HCT116 (cell line): Measurements from ENCODE around the gene SH2D1B. TPM values are rescaled to one million over a fixed set of nuclear protein-coding genes. Genes with fewer than 3 reads are reported as not detected.

ENCODE experiments used
- ATAC-seq: fragments of 200-7000 bp; cut with Tn5 transposase; 2 replicates; pipeline ENCODE4 v1.9.1; 2020; ENCODE audit warnings: mild to moderate bottlenecking, moderate library complexity
- BruUV-seq: library from RNA; stranded (reverse); fragments of 400-500 nt; replicated peaks from 2 replicates; lab custom pipeline; 2021; lab: Mats Ljungman, UMichigan
- CTCF ChIA-PET: fragments of 300-600 bp; sonication (Branson Sonifier 250); formaldehyde crosslinking; loops from one replicate; lab custom pipeline; 2021; ENCODE audit warnings: antibody characterized with exemption; lab: Charles Lee
- POLR2A ChIA-PET: fragments of 300-600, 350-600 bp; sonication (Branson Sonifier 250); formaldehyde crosslinking; loops from one replicate; lab custom pipeline; 2021; ENCODE audit warnings: antibody characterized with exemption; lab: Charles Lee
- RAD21 ChIA-PET, 2 experiments: fragments of 300-600 bp; sonication (Branson Sonifier 250); formaldehyde crosslinking; loops; one replicate each; lab custom pipeline; 2023; ENCODE audit warnings: low total read pairs in 2 of 2; ENCODE audit not compliant: uncharacterized antibody in 2 of 2, unreplicated experiment in 2 of 2, low non-redundant PET in 1 of 2; lab: Charles Lee
- DNase-seq: peaks from one replicate; pipeline ENCODE4 v3.0.0-alpha.2; 2010; ENCODE audit warnings: low read depth, low spot score
- H2AFZ ChIP-seq: fragments of 200-600 bp; shearing (Covaris generic), sonication (generic); 2 replicates; pipeline ENCODE4 v1.6.1; 2017; ENCODE audit warnings: low read depth, mixed run types, mixed read lengths, antibody characterized with exemption, low read length; ENCODE audit not compliant: poor library complexity, severe bottlenecking
- H3K27ac ChIP-seq: 2 replicates; pipeline ENCODE4 v1.5.1; 2012; ENCODE audit warnings: low read depth, low read length
- H3K27me3 ChIP-seq: fragments of 200-600 bp; sonication (generic); 2 replicates; pipeline ENCODE4 v1.6.1; 2016; ENCODE audit warnings: mixed run types, low read length, mixed read lengths; ENCODE audit not compliant: insufficient read depth
- H3K36me3 ChIP-seq, 2 experiments: fragments of 200-500 bp in 1 of 2; fragments of 200-600 bp in 1 of 2; sonication (Bioruptor generic) in 1 of 2; sonication (generic) in 1 of 2; 2 replicates each; pipeline versions ENCODE4 v1.5.1 to v1.6.1; 2014 to 2016; ENCODE audit warnings: low read length in 2 of 2, inconsistent platforms in 1 of 2, mixed read lengths in 1 of 2, mixed run types in 1 of 2; ENCODE audit not compliant: insufficient read depth in 2 of 2, control insufficient read depth in 1 of 2
- H3K4me1 ChIP-seq, 2 experiments: fragments of 200-600 bp in 1 of 2; sonication (generic) in 1 of 2; 2 replicates each; pipeline versions ENCODE4 v1.5.1 to v1.6.1; 2012 to 2017; ENCODE audit warnings: low read length in 2 of 2, inconsistent platforms in 1 of 2, mild to moderate bottlenecking in 1 of 2, mixed read lengths in 1 of 2, mixed run types in 1 of 2, moderate library complexity in 1 of 2; ENCODE audit not compliant: insufficient read depth in 2 of 2, control insufficient read depth in 1 of 2
- H3K4me2 ChIP-seq: fragments of 200-600 bp; sonication (generic); 2 replicates; pipeline ENCODE4 v1.6.1; 2017; ENCODE audit warnings: mixed run types, low read length, mixed read lengths
- H3K4me3 ChIP-seq, 2 experiments: fragments of 200-600 bp in 1 of 2; sonication (generic) in 1 of 2; replicated peaks in 1 of 2; 2 replicates each; pipeline ENCODE4 v1.5.1; 2011 to 2016; ENCODE audit warnings: low read length in 2 of 2, control low read depth in 1 of 2, low read depth in 1 of 2, mild to moderate bottlenecking in 1 of 2, mixed read lengths in 1 of 2, mixed run types in 1 of 2
- H3K79me2 ChIP-seq: fragments of 200-600 bp; sonication (generic); 2 replicates; pipeline ENCODE4 v1.6.1; 2017; ENCODE audit warnings: mild to moderate bottlenecking, mixed run types, low read length, moderate library complexity, mixed read lengths; ENCODE audit not compliant: insufficient read depth
- H3K9ac ChIP-seq: fragments of 200-600 bp; sonication (generic); 2 replicates; pipeline ENCODE4 v1.6.1; 2016; ENCODE audit warnings: low read length, mixed read lengths
- H3K9me2 ChIP-seq: fragments of 200-600 bp; sonication (generic), shearing (Covaris generic); 2 replicates; pipeline ENCODE4 v1.6.1; 2017; ENCODE audit warnings: mixed run types, mild to moderate bottlenecking, moderate library complexity; ENCODE audit not compliant: insufficient read depth
- H3K9me3 ChIP-seq, 2 experiments: fragments of 200-500 bp in 1 of 2; fragments of 200-600 bp in 1 of 2; sonication (Bioruptor generic) in 1 of 2; sonication (generic) in 1 of 2; 2 replicates each; pipeline ENCODE4 v1.6.1; 2014 to 2017; ENCODE audit warnings: low read length in 2 of 2, mixed read lengths in 2 of 2, inconsistent platforms in 1 of 2, low read depth in 1 of 2, mild to moderate bottlenecking in 1 of 2, mixed run types in 1 of 2, moderate library complexity in 1 of 2; ENCODE audit not compliant: control insufficient read depth in 1 of 2, insufficient read depth in 1 of 2
- H4K20me1 ChIP-seq: fragments of 200-600 bp; sonication (generic), shearing (Covaris generic); 2 replicates; pipeline ENCODE4 v1.6.1; 2017; ENCODE audit warnings: mixed run types, mild to moderate bottlenecking, moderate library complexity; ENCODE audit not compliant: insufficient read depth
- CTCF ChIP-seq, 3 experiments: fragments of 200-600 bp in 1 of 3; sonication (generic) in 1 of 3; IDR thresholded peaks in 2 of 3; conservative IDR thresholded peaks in 1 of 3; 2 replicates each; pipeline ENCODE4 v1.5.1; 2012 to 2017; ENCODE audit warnings: low read depth in 2 of 3, low read length in 2 of 3, antibody characterized with exemption in 1 of 3, borderline replicate concordance in 1 of 3, control low read depth in 1 of 3, mild to moderate bottlenecking in 1 of 3, mixed read lengths in 1 of 3, mixed run types in 1 of 3, moderate library complexity in 1 of 3; ENCODE audit not compliant: insufficient read depth in 1 of 3
- EGR1 ChIP-seq: IDR thresholded peaks from 2 replicates; pipeline ENCODE4 v1.6.1; 2012; ENCODE audit warnings: low read depth
- JUND ChIP-seq: IDR thresholded peaks from 2 replicates; pipeline ENCODE4 v1.6.1; 2012
- RAD21 ChIP-seq: IDR thresholded peaks from 2 replicates; pipeline ENCODE4 v1.6.1; 2012; ENCODE audit warnings: low read depth, mild to moderate bottlenecking
- REST ChIP-seq: IDR thresholded peaks from 2 replicates; pipeline ENCODE4 v1.6.1; 2012; ENCODE audit warnings: low read depth
- SIN3A ChIP-seq: IDR thresholded peaks from 2 replicates; pipeline ENCODE4 v1.6.1; 2012; ENCODE audit warnings: low read depth
- SP1 ChIP-seq: IDR thresholded peaks from 2 replicates; pipeline ENCODE4 v1.6.1; 2012; ENCODE audit warnings: low read depth
- TCF7L2 ChIP-seq: IDR thresholded peaks from 2 replicates; pipeline ENCODE4 v1.7.0; 2011; ENCODE audit warnings: borderline replicate concordance, inconsistent platforms; ENCODE audit not compliant: insufficient read depth, insufficient read length; ENCODE audit errors: extremely low read depth
- YY1 ChIP-seq: IDR thresholded peaks from 2 replicates; pipeline ENCODE4 v1.6.1; 2011; ENCODE audit warnings: low read length, low read depth, moderate library complexity, mild to moderate bottlenecking; ENCODE audit not compliant: insufficient replicate concordance; ENCODE audit errors: extremely low read depth
- intact Hi-C: fragments of 100-400 bp; cut with micrococcal nuclease; formaldehyde crosslinking; loops from 2 replicates; pipeline ENCODE4 v1.10.0; 2022
- total RNA-seq: library from RNA; stranded (reverse); gene quantifications from one replicate; pipeline ENCODE4 v1.2.1, GENCODE V29; 2021; ENCODE audit not compliant: unreplicated experiment

Gene SH2D1B
- total RNA-seq, 1 experiment from 2014 or later = 0.12 TPM

GRCh38 chr1:162398999-162399580, 12.8 kb downstream of the SH2D1B start:
- Histone ChIP-seq H3K9ac (no peak overlapping the region), H3K27ac (no peak overlapping the region), H3K36me3 (no peaks in the 10 kb centered on the region), H3K9me3 (no peaks in the 10 kb centered on the region), H3K27me3 (no peaks in the 10 kb centered on the region), H3K4me1 (no peaks in the 10 kb centered on the region), H3K4me2 (no peak overlapping the region), H3K9me2 (no peaks in the 10 kb centered on the region), H3K79me2 (no peaks in the 10 kb centered on the region), H2AFZ (no peak overlapping the region), H4K20me1 (no peaks in the 10 kb centered on the region)
- RAD21 ChIA-PET = no interaction called here
- no TSS peak for BruUV-seq
- DNase-seq (no peak), ATAC-seq (no peak)
- intact Hi-C loops = loop anchor here (10.0 kb wide), 1 partner anchor 154 kb away; no protein-coding TSS in a partner anchor
- POLR2A ChIA-PET = no interaction called here
- TF ChIP-seq RAD21 = no peak
- no peak for TF ChIP-seq REST
- TF ChIP-seq JUND = no peak
- no peak for TF ChIP-seq CTCF (IDR thresholded peaks at IDR 0.05 in 2 of 3, conservative IDR thresholded peaks at IDR 0.05 in 1 of 3; ENCODE audit: borderline replicate concordance in 1 of 3, insufficient read depth in 1 of 3, low read depth in 2 of 3, low read length in 2 of 3)
- TF ChIP-seq TCF7L2 = no peak
- no peak for TF ChIP-seq SP1
- no peak for TF ChIP-seq EGR1
- TF ChIP-seq SIN3A = no peak
- no peak for TF ChIP-seq YY1
- TF ChIP-seq, all 23 proteins: peak for 0
- CTCF ChIA-PET = no interaction called here
- no peak overlapping the region for H3K4me3 ChIP-seq
